Islet of Langerhans (tissue), 1 donor: Measurements from ENCODE around the gene CYP2W1.
"Not testable (repeated sequence)": the region's sequence is repeated elsewhere in the genome, so short reads cannot be mapped to it uniquely, and the experiment has no call there.

ENCODE experiments used
- FAIRE-seq: peaks from one replicate; lab custom pipeline; 2011; peaks lifted over from hg19 to GRCh38; lab: Jason Lieb, UNC

Gene CYP2W1

DNA sequence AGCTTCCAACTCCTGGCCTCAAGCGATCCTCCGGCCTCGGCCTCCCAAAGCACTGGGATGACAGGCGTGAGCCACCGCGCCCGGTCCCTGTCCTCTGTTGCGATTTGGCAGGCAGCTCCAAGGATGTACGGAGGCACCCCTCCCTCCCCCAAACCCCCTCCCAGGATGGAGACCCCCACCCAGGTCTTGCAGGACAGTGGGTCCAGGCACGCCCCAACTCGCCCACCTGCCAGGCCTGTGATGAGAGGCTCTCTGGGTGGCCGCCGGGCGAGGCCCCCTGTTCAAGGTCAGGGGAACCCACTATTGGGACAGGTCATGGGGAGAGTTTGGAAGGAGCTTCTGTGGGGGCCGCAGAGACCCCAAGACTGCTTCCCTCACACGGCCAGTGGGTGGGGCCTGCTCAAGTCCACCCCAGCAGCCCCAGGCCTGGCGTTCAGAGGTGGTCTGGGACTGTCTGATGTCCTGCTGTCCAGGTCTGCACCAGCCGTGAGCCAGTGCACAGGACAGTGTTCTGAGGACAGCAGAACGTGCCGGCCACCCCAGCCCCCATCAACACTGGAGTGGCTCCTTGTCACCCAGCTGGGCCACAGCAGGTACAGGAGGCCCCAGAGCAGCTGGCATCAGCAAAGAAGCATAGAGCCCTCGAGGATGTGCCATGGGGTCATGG is 31.0 kb upstream of the CYP2W1 start:
- FAIRE-seq, result no peak

DNA sequence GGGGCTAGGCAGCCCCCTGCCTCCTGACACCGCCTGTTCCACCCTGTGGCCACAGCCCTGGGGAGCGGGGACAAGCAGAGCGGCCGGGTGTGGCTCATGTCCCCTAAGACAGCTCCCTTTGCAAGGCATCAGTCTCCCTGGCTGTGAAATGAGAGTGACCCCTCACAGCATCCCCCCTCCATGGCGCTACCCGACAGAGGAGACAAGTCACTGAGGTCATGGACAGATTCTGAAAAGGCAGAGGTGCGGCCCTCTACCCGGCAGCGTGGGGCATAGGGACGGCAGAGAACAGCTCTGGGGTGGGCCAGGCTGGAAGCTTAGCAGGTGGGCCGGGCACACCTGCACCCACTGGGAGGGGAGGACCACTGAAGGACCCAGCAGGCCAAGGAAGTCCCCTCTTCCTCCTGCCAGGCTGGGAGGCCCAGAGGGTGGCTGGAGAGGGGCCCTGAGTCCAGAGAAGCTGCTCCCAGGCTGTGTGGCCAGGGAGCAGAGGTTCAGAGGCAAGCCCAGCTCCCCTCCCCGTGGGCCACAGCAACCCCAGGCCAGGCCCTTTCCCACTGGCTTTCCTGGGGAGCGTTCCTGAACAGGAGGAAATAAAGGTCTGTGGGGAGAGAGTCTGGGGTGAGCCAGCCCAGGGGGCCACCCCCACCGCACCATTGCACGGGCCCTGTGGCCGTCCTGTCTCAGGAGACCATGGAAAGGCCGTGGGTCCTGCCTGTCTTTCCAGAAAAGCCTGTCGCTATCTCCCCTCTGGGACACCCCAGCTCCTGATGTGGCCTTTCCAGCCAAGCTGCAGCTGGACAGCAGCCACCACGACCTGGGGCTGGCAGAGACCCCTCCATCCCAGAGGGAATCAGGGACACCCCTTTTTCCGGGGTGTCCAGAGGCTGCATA is 30.2 kb upstream of the CYP2W1 start:
- no peak for FAIRE-seq

DNA sequence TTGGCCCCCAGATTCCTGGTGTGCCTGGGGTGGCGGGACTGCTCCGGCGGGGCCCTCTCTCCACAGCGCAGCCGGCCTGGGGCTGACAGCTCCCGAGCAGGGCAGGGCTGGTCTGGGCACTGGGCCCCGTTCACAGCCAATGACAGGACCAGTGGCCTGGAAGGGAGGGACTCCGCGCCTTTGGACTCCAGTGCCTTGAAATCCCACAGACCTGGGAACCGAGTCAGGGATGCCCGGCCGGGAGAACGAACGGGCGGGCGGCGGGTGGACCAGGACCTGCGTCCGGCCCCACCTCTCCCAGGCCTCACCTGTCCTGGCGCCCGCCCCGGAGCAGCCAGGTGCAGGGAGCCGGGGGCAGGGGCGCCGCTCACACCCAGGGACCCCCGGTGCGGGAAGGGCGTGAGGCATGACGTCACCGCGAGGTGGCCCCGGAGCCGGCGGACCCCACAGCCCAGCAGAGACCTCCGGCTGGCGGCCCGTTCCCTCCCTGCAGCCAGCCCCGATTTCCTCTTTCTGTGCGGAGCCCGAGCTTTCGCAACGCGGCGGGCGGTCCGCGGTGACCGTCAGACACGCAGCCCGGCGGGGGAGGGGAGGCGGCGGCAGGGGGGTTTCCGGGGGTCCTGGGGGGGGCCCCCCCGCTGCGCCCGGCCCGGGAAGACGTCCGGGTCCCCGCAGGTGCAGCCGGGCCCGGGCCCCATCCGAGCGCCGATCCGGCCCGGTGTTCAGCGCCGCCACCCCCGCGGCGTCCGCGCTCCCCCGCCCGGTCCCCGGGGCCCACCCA is 29.2 kb upstream of the CYP2W1 start:
- FAIRE-seq, result no peak

DNA sequence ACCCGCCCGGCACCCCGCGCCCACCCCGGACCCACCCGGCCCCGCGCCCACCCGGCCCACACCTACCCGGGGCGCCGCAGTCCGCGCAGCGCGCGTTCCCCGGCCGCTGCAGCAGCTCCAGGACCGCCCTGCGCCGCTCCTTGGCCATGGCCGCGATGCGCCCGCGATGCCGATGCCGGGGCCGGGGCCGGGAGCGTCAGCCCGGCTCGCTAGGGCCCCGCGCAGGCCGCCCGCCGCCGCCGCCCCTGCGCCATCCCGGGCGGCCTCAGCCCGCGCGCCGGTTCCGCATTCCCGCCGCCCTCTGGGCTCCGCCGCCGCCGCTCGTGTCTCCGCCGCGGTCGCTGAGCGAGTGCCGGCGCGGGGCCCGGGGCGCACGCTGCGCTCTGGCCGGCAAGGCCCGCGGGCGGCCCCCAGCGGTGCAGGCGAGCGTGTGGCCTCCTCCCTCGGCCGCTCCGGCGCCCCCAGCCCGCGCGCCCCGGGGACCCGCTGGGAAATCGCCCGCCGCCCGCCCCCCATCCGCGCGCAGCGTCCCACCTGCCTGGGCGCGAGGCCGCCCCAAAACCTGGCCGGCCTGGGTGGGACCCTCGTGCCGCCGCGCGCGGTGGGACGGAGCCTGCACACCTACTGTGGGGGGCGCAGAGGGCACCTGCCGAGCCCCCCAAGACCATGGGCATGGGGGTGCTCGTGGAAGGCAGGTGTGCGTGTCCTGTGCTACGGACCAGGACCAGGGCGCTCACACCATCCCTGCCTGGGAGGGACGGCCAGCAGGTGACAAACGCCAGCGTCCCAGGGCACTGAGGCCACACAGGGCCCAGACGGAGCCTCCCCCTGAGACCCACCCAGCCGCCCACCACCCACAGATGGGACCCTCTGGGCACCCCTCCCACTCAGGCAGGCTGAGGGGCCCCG is 28.4 kb upstream of the CYP2W1 start, which contains the start of gene ADAP1:
Gene ADAP1, minus strand, starts transcription at position 351 of the 909 bp plus-strand sequence. Its CDS starts 203 bp downstream, at position 148.
- FAIRE-seq, result no peak

DNA sequence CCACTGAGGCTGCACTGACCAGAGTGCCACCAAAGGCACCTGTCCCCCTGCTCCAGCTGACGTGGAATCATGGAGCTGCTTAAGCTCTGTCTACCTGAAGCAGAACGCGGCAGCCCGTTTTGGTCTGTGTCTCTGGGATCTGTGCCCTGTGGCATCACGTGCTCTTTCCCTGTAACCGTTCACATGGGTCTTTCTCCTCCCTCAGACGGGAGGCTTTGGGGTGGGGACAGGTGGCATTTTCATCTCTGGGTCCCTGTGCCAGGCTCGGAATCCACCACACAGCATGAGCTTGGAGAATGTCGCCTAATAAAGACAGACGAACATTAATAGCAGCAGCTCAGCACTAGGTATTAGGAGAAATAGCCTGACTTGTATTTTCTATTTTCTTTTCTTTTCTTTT is 26.9 kb upstream of the CYP2W1 start:
- FAIRE-seq, result no peak

DNA sequence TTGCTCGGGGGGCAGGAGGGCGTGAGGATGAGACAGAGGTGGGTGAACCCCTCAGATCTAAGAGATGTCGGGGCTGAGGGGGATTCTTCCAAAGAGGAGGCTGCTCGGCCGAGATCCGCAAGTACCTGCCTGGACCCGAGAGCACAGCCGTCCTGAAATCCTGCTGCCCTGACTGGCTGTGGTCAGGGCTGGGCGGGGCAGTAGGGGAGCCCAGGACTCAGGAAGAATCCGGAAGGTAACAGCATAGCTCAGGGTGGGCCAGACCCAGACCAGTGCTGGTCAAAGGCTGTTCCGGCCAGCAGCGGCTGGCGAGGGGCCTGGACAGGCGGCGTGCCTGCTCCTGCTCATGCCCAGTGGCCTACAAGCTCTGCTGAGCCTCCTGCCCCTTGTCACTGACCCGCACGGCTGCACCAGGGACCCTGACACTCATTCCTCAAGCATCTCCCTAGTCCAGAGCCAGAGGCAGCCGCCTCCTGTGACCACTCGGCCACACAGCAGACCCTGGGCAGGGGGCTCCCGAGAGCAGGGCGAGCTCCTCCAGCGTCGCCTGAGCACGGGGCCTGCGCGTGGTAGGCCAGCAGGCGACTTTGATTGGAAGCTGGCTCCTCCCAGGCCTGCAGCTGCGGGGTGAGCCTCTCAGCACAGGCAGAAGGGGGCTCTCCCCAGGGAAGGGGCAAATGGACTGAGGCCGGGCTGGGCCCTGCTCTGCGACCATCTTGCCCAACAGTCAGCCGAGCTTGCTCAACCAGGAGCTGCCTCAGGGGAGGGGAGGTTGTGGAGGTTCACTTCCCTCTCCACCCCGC is 25.4 kb upstream of the CYP2W1 start:
- FAIRE-seq, result no peak

DNA sequence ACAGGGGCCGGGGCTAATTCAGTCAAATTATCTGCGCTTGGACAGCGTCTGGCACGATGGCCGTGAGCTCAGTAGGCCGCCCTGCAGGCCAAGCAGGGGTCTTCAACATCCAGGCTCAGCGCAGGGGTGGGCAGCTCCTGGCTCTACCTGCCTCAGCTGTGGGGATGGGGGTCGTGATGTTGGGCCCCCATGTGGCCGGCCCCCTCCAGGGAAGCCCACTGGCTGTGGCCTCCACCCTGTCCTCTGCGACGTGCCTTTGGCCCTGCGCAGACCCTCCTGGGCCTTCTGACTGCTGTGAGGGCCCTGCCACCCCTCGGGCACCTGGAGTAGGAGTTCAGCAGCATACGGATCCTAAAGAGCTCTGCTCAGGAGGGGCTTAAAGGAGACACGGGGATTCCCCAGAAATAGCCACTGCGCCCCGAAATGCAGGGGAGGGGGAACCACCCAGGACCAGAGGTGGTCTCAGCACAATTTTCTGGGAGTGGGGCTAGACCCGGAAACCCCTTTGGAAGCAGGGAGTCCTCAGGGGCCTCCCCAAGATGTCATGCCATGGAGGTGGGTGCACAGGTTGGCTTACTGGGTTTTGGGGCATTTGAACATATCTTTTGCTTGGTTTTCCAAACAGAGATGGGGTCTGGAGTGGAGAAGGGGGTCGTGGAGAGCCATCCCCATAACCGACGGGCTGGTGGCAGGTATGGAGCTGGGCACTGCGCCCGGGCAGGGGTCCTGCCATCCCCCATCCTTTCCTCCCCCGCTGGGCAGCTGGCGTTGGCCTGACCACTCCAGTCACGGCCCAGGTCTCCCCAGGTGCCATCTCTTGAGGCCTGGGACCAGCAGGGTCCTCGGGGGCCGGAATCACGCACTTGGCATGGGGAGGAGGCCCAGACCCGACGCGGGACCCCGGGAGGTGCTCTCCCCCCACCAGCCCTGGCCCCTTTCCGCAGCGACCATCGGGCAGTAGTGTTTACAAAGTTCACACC is 24.5 kb upstream of the CYP2W1 start:
- no peak for FAIRE-seq

DNA sequence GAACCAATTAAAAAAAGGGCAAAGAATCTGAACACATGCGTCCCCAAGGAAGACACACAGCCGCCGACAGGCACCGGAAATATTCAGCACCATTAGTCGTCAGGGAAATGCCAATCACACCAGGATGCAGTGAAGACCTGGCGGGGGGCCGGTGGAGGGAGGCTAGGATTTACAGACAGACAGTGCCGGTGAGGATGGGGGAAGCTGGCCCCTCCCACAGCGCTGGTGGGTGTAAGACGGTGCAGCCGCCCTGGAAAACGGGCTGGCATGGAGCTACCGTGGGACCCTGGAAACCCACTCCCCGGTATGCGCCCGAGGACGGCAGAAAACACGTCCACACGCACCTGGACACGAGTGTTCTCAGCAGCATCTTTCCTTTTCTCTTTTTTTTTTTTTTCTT is 23.7 kb upstream of the CYP2W1 start:
- no peak for FAIRE-seq

DNA sequence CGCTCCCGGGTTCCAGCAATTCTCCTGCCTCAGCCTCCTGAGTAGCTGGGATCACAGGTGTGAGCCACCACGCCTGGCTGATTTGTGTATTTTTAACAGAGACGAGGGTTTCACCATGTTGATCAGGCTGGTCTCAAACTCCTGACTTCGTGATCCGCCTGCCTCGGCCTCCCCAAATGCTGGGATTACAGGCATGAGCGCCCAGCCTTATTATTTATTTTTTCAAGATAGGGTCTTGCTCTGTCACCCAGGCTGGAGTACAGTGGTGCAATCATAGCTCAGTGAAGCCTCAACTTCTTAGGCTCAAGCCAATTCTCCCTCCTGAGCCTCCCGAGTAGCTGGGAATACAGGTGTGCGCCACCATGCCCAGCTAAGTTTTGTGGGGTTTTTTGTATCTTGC is 23.2 kb upstream of the CYP2W1 start:
- FAIRE-seq, result not testable (repeated sequence)

DNA sequence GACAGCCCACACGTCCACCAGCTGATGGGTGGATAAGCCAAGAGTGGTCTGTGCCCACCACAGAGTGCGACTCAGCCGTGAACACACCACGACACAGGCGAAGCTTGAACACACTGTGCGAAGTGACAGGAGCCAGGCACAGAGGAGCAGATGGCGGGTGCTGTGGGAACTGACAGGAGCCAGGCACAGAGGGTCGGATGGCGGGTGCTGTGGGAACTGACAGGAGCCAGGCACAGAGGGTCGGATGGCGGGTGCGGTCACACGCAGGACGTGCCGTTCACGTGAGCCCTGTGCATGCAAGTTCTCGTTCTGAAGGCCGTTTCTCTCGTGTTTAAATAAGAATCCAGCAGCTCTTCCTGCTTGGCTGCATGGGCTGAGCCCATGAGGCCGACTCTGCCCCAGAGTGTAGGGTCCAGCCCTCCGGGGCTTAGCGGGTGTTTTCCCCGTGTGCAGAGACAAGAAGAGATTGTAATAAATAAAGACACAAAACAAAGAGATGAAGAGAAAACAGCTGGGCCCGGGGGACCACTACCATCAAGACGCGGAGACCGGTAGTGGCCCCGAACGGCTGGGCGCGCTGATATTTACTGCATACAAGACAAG is 22.6 kb upstream of the CYP2W1 start:
- no peak for FAIRE-seq

DNA sequence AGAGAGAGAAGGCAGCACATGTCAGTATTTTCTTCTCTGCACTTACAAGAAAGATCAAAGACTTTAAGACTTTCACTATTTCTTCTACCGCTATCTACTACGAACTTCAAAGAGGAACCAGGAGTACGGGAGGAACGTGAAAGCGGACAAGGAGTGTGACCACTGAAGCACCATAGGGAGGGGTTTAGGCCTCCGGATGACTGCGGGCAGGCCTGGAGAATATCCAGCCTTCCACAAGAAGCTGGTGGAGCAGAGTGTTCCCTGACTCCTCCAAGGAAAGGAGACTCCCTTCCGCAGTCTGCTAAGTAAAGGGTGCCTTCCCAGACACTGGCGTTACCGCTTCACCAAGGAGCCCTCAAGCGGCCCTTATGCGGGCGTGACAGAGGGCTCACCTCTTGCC is 22.0 kb upstream of the CYP2W1 start:
- FAIRE-seq, result not testable (repeated sequence)

DNA sequence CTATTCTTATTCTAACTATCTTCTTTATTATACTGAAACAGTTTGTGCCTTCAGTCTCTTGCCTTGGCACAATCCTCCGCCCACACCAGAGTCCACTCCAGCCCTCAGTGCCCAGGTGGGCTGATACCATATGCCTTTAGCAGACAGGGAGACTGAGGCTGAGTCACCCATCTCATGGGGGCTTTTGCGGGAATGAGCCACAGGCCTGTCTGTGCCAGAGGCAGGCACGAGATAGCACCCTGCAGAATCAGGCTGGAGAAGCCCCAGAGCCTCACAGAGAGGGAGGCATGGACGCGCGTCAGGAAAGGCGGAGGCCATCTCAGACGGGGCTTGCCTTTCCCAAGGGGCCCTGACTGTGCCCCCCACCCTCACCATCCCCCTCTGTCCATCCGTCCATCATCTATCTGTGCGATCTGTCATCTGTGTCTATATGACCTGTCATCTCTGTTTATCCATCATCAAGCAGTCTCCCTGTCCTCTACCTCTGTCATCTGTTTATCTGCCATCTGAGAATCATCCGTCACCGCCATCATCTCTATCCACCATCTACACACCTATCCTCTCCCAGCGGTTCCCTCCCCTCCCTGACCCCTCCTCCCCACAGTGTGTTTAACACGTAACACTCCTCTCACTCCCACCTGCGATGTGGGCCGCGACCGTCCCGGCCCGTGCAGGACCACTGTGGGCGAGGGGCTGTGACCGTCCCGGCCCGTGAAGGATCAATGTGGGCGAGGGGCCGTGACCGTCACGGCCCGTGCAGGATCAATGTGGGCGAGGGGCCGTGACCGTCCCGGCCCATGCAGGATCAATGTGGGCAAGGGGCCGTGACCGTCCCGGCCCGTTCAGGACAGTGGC is 21.2 kb upstream of the CYP2W1 start:
- no peak for FAIRE-seq

DNA sequence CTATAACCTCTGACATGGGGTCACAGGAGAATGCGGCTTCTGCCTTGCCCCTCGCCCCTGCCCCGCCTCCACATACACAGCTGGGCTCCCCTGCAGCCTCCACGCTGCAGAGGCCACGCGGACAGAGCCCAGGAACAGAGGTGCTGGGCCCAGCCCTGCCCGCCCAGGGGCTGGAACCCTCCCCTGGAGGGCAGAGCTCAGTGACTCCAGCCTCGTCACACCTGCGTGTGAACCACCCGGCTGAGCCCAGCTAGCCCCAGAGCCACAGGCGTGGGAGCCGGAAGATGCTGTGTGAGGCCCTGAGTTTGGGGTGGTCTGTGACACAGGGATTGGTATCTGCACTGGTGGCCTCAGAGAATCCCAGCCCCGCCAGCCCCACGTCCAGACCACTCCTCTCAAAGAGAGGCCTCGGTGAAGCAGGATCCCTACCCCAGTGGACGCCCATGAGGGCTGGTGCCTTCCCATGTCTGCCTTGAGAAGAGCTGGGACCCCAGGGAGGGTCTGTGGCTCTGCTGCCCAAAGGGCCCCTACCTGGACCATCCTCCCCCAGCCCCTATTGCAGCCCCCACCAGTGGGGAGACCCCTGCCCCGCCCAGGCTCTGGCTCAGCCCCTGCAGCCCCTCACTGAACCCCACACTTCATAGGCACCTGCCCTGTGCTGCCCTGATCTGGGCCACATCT is 20.4 kb upstream of the CYP2W1 start:
- no peak for FAIRE-seq

DNA sequence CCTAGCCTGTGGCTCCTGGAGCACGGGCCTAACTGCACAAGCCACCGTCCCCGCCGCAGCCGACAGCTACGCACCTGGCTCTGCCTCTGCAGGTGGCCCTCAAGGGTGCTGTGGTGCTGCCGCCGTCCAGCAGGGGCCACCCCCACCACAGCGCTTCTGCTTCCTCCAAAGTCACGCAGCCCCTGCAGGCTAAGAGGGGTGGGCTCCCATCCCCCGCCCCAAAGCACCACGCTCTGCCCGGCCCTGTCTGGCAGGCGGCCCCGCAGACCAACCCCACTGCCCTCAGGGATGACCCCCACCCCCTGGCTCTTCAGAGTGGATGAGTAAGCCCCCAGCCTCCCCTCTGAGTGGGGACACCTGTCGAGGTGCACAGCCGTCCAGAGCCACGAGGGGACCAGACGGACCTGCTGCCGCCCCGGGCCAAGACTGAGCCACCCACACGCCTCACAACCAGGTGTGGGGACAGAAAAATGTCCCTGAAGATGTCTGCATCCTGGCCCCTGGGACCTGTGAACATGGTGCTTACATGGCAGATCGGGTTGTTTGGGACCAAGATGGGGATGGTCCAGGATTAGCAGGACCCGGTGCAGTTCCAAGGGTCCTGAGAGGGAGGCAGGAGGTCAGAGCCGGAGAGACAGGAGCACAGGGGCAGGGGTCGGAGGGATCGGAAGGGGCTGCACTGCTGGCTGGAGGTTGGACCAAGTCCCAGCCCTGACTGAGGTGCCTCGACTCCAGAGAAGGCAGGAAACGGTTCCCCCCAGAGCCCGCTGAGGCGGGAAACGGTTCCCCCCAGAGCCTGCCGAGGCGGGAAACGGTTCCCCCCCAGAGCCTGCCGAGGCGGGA is 19.5 kb upstream of the CYP2W1 start:
- no peak for FAIRE-seq

DNA sequence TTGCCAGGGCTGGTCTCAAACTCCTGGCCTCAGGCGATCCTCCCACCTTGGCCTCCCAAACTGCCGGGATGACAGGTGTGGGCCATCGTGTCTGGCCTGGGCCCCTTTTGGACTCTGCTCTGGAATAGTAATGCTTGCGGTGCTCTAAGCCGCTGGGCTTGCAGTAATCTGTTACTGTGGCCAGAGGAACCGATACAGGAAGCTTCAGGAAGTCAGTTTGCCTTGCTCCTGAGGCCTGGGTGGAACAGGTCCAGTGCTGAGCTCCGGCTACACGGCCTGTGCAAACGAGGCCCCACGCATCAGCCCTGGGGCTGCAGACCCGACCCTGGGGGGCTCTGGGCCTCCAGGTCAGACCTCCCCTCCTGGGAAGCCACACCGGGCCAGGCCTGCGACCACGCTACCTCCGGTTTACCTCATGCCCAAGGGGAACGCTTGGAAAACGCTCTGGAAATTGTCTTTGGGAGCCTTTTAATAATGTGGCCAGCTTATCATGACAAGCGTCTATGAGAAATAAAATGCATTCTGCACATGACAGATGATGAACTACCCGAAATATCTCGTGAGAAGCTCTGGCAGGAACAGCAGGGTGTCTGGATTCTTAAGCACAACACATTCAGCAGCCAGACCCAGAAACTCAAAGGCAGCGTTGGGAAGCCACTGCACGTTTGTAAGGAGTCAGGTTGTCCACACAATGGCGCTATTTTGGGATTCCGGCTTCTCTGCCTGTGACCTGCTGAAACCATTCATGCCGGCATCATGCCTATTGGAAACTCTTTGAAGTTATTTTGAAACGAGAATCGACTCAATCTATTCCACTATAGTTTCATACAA is 18.4 kb upstream of the CYP2W1 start:
- no peak for FAIRE-seq
